Keratinocyte (primary cell): Measurements from ENCODE around the gene NIM1K.

Source experiments
- EZH2 ChIP-seq: IDR thresholded peaks from one replicate; pipeline ENCODE4 v1.6.1; 2012; ENCODE audit warnings: inconsistent platforms, mild to moderate bottlenecking, low read length, moderate library complexity
- TF ChIP-seq, protein P1 (sequence below), 3 experiments: IDR thresholded peaks in 1 of 3; conservative IDR thresholded peaks in 1 of 3; optimal IDR thresholded peaks in 1 of 3; 2 replicates in 2 of 3; 3 replicates in 1 of 3; pipeline versions ENCODE3 to v1.5.1; 2011; ENCODE audit warnings: low read length in 3 of 3, mild to moderate bottlenecking in 3 of 3, moderate library complexity in 2 of 3, control low read depth in 1 of 3, inconsistent platforms in 1 of 3; ENCODE audit not compliant: insufficient read depth in 2 of 3; ENCODE audit errors: extremely low read depth in 1 of 3

DNA sequence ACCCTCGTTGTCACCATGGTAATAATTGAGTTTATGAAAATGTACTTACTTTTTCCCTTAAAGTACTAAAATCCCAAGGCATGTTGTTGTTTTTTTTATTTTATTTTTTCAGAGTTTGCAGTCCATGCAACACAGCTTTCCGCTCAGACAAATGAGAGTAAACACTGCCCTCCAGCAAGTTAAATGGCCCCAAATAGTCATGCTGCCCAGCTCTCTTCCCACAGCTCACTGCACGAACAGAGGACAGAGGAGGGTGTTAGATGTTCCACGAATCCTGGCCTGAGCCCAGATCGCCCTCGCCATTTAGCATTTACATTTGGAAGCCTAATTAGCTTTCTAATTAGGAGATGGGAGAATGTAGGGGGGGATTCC is 1.9 kb downstream of the NIM1K start:
- TF ChIP-seq, protein P1, sequence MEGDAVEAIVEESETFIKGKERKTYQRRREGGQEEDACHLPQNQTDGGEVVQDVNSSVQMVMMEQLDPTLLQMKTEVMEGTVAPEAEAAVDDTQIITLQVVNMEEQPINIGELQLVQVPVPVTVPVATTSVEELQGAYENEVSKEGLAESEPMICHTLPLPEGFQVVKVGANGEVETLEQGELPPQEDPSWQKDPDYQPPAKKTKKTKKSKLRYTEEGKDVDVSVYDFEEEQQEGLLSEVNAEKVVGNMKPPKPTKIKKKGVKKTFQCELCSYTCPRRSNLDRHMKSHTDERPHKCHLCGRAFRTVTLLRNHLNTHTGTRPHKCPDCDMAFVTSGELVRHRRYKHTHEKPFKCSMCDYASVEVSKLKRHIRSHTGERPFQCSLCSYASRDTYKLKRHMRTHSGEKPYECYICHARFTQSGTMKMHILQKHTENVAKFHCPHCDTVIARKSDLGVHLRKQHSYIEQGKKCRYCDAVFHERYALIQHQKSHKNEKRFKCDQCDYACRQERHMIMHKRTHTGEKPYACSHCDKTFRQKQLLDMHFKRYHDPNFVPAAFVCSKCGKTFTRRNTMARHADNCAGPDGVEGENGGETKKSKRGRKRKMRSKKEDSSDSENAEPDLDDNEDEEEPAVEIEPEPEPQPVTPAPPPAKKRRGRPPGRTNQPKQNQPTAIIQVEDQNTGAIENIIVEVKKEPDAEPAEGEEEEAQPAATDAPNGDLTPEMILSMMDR (optimal IDR thresholded peaks at IDR 0.05 in 1 of 3, IDR thresholded peaks at IDR 0.05 in 1 of 3, conservative IDR thresholded peaks at IDR 0.05 in 1 of 3; ENCODE audit: extremely low read depth in 1 of 3, insufficient read depth in 2 of 3, low read length in 3 of 3): no peak
- no peak for TF ChIP-seq EZH2
